Neural cell (in vitro differentiated cells): ENCODE results near the gene PACS1. TPM values are rescaled to one million over a fixed set of nuclear protein-coding genes. Genes with fewer than 3 reads are reported as not detected.

Experiments
- H2AFZ ChIP-seq: fragments of 200-600, 300-800 bp; sonication (generic), shearing (Covaris generic); 2 replicates; pipeline ENCODE4 v1.6.0; 2014; ENCODE audit warnings: low read depth, mild to moderate bottlenecking, antibody characterized with exemption, low read length, moderate library complexity
- H3F3A ChIP-seq: fragments of 200-600 bp; shearing (Covaris generic); 2 replicates; pipeline ENCODE4 v1.6.1; 2016; ENCODE audit warnings: mild to moderate bottlenecking, moderate library complexity, mixed read lengths, antibody characterized with exemption, low read length; ENCODE audit not compliant: insufficient read depth, poor library complexity, severe bottlenecking
- H3K27ac ChIP-seq: fragments of 200-600, 300-800 bp; sonication (generic), shearing (Covaris generic); 2 replicates; pipeline ENCODE4 v1.5.1; 2014; ENCODE audit warnings: mild to moderate bottlenecking, low read length, moderate library complexity
- H3K27me3 ChIP-seq: fragments of 300-800, 200-600 bp; sonication (generic), shearing (Covaris generic); 2 replicates; pipeline ENCODE4 v1.6.0; 2014; ENCODE audit warnings: mild to moderate bottlenecking, low read depth, low read length, moderate library complexity; ENCODE audit not compliant: insufficient read depth
- H3K36me3 ChIP-seq: fragments of 300-800, 200-600 bp; sonication (generic), shearing (Covaris generic); 2 replicates; pipeline ENCODE4 v1.5.1; 2014; ENCODE audit warnings: mild to moderate bottlenecking, antibody characterized with exemption, low read length, moderate library complexity; ENCODE audit not compliant: insufficient read depth
- H3K4me2 ChIP-seq: fragments of 300-800, 200-600 bp; sonication (generic), shearing (Covaris generic); 2 replicates; pipeline ENCODE4 v1.6.0; 2014; ENCODE audit warnings: mild to moderate bottlenecking, low read length
- H3K4me3 ChIP-seq: fragments of 300-800, 200-600 bp; sonication (generic), shearing (Covaris generic); 2 replicates; pipeline ENCODE4 v1.5.1; 2014; ENCODE audit warnings: mild to moderate bottlenecking, low read length, moderate library complexity
- H3K79me2 ChIP-seq: fragments of 200-600 bp; shearing (Covaris generic); replicated peaks from 2 replicates; pipeline ENCODE4 v1.6.0; 2014; ENCODE audit warnings: mild to moderate bottlenecking, low read length, moderate library complexity; ENCODE audit not compliant: insufficient read depth
- H3K9ac ChIP-seq: fragments of 300-800, 200-600 bp; sonication (generic), shearing (Covaris generic); 2 replicates; pipeline ENCODE4 v1.6.1; 2016; ENCODE audit warnings: mild to moderate bottlenecking, low read length, mixed read lengths
- H3K9me2 ChIP-seq: fragments of 200-600 bp; shearing (Covaris generic); 2 replicates; pipeline ENCODE4 v1.6.1; 2016; ENCODE audit warnings: mild to moderate bottlenecking, low read length, mixed read lengths; ENCODE audit not compliant: insufficient read depth
- H3K9me3 ChIP-seq: fragments of 200-600, 300-800 bp; sonication (generic), shearing (Covaris generic); 2 replicates; pipeline ENCODE4 v1.6.1; 2016; ENCODE audit warnings: mild to moderate bottlenecking, mixed run types, low read length, moderate library complexity, mixed read lengths
- H4K20me1 ChIP-seq: fragments of 200-600 bp; shearing (Covaris generic); 2 replicates; pipeline ENCODE4 v1.6.1; 2016; ENCODE audit warnings: mild to moderate bottlenecking, mixed run types; ENCODE audit not compliant: insufficient read depth
- EP300 ChIP-seq: fragments of 450-650 bp; conservative IDR thresholded peaks from 2 replicates; pipeline ENCODE4 v1.6.1; 2014; ENCODE audit warnings: antibody characterized with exemption, mild to moderate bottlenecking, moderate library complexity; ENCODE audit not compliant: poor library complexity, severe bottlenecking
- EZH2 ChIP-seq: fragments of 200-600, 300-800 bp; shearing (Covaris generic), sonication (generic); IDR thresholded peaks from 2 replicates; pipeline ENCODE4 v1.6.1; 2014; ENCODE audit warnings: antibody characterized with exemption, low read length, borderline replicate concordance, mild to moderate bottlenecking; ENCODE audit not compliant: insufficient read depth, poor library complexity, severe bottlenecking
- MXI1 ChIP-seq: fragments of 450-650 bp; conservative IDR thresholded peaks from 2 replicates; pipeline ENCODE4 v1.6.1; 2014; ENCODE audit warnings: antibody characterized with exemption, mild to moderate bottlenecking; ENCODE audit not compliant: poor library complexity, severe bottlenecking
- POLR2AphosphoS5 ChIP-seq: IDR thresholded peaks from 2 replicates; pipeline ENCODE4 v1.6.1; 2012
- RAD21 ChIP-seq: fragments of 450-650 bp; conservative IDR thresholded peaks from 2 replicates; pipeline ENCODE4 v1.6.1; 2014; ENCODE audit warnings: antibody characterized with exemption, mild to moderate bottlenecking, moderate library complexity
- REST ChIP-seq: IDR thresholded peaks from 2 replicates; pipeline ENCODE4 v1.6.1; 2012; ENCODE audit warnings: borderline replicate concordance
- SMC3 ChIP-seq: fragments of 450-650 bp; conservative IDR thresholded peaks from 2 replicates; pipeline ENCODE4 v1.6.1; 2014; ENCODE audit warnings: antibody characterized with exemption, mild to moderate bottlenecking, moderate library complexity; ENCODE audit not compliant: poor library complexity
- TAF1 ChIP-seq: IDR thresholded peaks from 2 replicates; pipeline ENCODE4 v1.6.1; 2012; ENCODE audit warnings: low read depth
- polyA plus RNA-seq: library from polyadenylated mRNA; depleted of rRNA; stranded (reverse); fragments of >200 nt; gene quantifications from 2 replicates; pipeline ENCODE4 v1.2.3, GENCODE V29; 2014
- TF ChIP-seq, protein P1 (sequence below): fragments of 450-650 bp; IDR thresholded peaks from 2 replicates; pipeline ENCODE4 v1.5.1; 2014; ENCODE audit warnings: antibody characterized with exemption, mild to moderate bottlenecking, moderate library complexity; ENCODE audit not compliant: poor library complexity, severe bottlenecking

PACS1 gene
- polyA plus RNA-seq, 1 donor from 2014 or later, result 14.4 TPM

- H3K27me3 ChIP-seq, result no peaks in the 10 kb centered on the region
- no peaks in the 10 kb centered on the region for H3K79me2 ChIP-seq
- H2AFZ ChIP-seq, result no peak overlapping the region
- H3K9ac ChIP-seq, result no peak overlapping the region
- no peak overlapping the region for H3K4me2 ChIP-seq
- H3K9me3 ChIP-seq, result no peaks in the 10 kb centered on the region
- H4K20me1 ChIP-seq, result no peaks in the 10 kb centered on the region
- no peaks in the 10 kb centered on the region for H3K36me3 ChIP-seq
- no peaks in the 10 kb centered on the region for H3K9me2 ChIP-seq
- TF ChIP-seq MXI1, result no peak
- TF ChIP-seq POLR2AphosphoS5, result no peak
- TF ChIP-seq, protein P1, sequence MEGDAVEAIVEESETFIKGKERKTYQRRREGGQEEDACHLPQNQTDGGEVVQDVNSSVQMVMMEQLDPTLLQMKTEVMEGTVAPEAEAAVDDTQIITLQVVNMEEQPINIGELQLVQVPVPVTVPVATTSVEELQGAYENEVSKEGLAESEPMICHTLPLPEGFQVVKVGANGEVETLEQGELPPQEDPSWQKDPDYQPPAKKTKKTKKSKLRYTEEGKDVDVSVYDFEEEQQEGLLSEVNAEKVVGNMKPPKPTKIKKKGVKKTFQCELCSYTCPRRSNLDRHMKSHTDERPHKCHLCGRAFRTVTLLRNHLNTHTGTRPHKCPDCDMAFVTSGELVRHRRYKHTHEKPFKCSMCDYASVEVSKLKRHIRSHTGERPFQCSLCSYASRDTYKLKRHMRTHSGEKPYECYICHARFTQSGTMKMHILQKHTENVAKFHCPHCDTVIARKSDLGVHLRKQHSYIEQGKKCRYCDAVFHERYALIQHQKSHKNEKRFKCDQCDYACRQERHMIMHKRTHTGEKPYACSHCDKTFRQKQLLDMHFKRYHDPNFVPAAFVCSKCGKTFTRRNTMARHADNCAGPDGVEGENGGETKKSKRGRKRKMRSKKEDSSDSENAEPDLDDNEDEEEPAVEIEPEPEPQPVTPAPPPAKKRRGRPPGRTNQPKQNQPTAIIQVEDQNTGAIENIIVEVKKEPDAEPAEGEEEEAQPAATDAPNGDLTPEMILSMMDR, result no peak
- no peak for TF ChIP-seq REST
- TF ChIP-seq SMC3, result no peak
- TF ChIP-seq EZH2, result no peak
- TF ChIP-seq EP300, result no peak
- no peak for TF ChIP-seq RAD21
- no peak for TF ChIP-seq TAF1
- no peak overlapping the region for H3K4me3 ChIP-seq
- H3K27ac ChIP-seq, result no peak overlapping the region
- no peaks in the 10 kb centered on the region for H3F3A ChIP-seq
These were observed 41.1 kb downstream of the PACS1 start for GRCh38 chr11:66111158-66111557.

GRCh38 chr11:66112041-66112491 lies 42.0 kb downstream of the PACS1 start:
- Histone ChIP-seq H3K4me2 (no peak overlapping the region), H3K9me2 (no peaks in the 10 kb centered on the region), H3K36me3 (no peaks in the 10 kb centered on the region), H3K9me3 (no peaks in the 10 kb centered on the region), H4K20me1 (no peaks in the 10 kb centered on the region), H2AFZ (no peak overlapping the region), H3K27me3 (no peaks in the 10 kb centered on the region), H3K4me3 (no peak overlapping the region), H3F3A (no peaks in the 10 kb centered on the region), H3K27ac (no peak overlapping the region), H3K79me2 (no peaks in the 10 kb centered on the region), H3K9ac (no peak overlapping the region)
- TF ChIP-seq TAF1, result no peak
- no peak for TF ChIP-seq REST
- TF ChIP-seq EP300, result no peak
- no peak for TF ChIP-seq EZH2
- TF ChIP-seq MXI1, result no peak
- no peak for TF ChIP-seq SMC3
- TF ChIP-seq RAD21, result no peak
- TF ChIP-seq, protein P1, result no peak
- no peak for TF ChIP-seq POLR2AphosphoS5
